AG09309 (cell line): Measurements from ENCODE around the gene SLC25A29.

Source experiments
- DNase-seq: peaks from one replicate; pipeline ENCODE4 v3.0.0-alpha.2; 2010; ENCODE audit warnings: low read depth
- H3K4me3 ChIP-seq: 2 replicates; pipeline ENCODE4 v1.5.1; 2011; ENCODE audit warnings: mild to moderate bottlenecking, low read depth, low read length, moderate library complexity; ENCODE audit not compliant: control insufficient read depth
- CTCF ChIP-seq: IDR thresholded peaks from 2 replicates; pipeline ENCODE4 v1.5.1; 2011; ENCODE audit warnings: mild to moderate bottlenecking, low read depth, low read length, inconsistent platforms; ENCODE audit not compliant: insufficient read depth, control insufficient read depth; ENCODE audit errors: missing control alignments

The SLC25A29 gene

GRCh38 chr14:100306101-100306997, at the start of gene SLC25A29:
SLC25A29 (minus strand) TSS chr14:100306444; CDS start chr14:100306232, 212 bp downstream.
- DNase-seq, result peak; percentile 13
- no peak for TF ChIP-seq CTCF
- peak within 1 kb of the TSS; percentile 80 for H3K4me3 ChIP-seq

- no peak for TF ChIP-seq CTCF
- H3K4me3 ChIP-seq, result no peak overlapping the region
- DNase-seq, result no peak
These were observed 44.7 kb upstream of the SLC25A29 start for GRCh38 chr14:100350986-100351385.

- no peak for TF ChIP-seq CTCF
- H3K4me3 ChIP-seq, result no peak overlapping the region
- no peak for DNase-seq
These were observed 44.2 kb upstream of the SLC25A29 start for GRCh38 chr14:100350276-100350926.

- H3K4me3 ChIP-seq, result no peak overlapping the region
- TF ChIP-seq CTCF, result no peak
- no peak for DNase-seq
These were observed 42.8 kb upstream of the SLC25A29 start for GRCh38 chr14:100348784-100349685.

GRCh38 chr14:100348253-100348729, 42.0 kb upstream of the SLC25A29 start:
- TF ChIP-seq CTCF, result no peak
- DNase-seq, result no peak
- H3K4me3 ChIP-seq, result no peak overlapping the region
